HG02840 (cell line): Measurements from ENCODE around the gene SPIRE1.
"Not testable (repeated sequence)": the region's sequence is repeated elsewhere in the genome, so short reads cannot be mapped to it uniquely, and the experiment has no call there.

Experiments
- ATAC-seq: cut with Tn5 transposase; IDR thresholded peaks from one replicate; pipeline ENCODE4 v1.9.1; 2021; ENCODE audit warnings: mild to moderate bottlenecking, moderate library complexity, moderate number of reproducible peaks; ENCODE audit not compliant: unreplicated experiment, low FRiP score

Gene SPIRE1

DNA sequence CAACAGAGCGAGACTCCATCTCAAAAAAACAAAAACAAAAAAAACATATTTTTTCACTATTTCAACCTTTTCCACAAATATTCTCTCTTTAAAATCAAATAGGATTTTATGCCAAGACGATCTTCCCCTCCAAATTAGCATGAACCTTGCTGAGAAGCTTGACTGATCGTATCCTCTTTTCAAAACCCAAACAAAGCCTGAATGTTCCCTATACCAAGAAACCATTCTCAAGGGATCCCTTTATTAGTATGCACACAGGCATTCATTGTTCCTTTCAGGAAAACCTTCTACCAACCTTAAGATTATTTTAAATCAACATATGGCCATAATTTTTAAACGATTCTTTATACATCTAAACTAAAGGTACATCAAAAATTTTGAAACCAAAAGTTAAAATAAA, 6.3 kb downstream of the SPIRE1 start:
- ATAC-seq, result no peak

- no peak for ATAC-seq
Observed at GRCh38 chr18:12647773-12648172, 10.1 kb downstream of the SPIRE1 start.

DNA sequence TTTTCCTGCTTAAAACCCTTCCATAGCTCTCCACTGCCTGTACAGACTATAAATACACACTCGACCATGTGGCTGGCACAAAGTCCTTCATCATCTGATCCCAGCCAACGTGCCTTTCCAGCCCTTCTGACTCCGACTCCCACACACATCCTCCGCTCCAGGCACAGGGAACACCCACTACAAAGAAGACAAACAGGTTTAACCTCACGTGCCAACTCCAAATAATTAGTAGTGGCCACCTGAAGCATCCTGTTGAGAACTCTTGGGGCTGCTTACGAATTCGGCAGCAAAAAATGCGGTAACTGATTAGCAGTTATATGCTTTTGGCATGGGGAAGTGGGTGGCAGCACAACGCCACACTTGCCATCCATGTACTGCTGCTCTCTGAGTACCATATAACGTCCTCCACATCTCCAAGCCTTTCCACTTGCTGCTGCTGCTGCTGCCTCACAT, 12.1 kb downstream of the SPIRE1 start:
- ATAC-seq, result no peak

DNA sequence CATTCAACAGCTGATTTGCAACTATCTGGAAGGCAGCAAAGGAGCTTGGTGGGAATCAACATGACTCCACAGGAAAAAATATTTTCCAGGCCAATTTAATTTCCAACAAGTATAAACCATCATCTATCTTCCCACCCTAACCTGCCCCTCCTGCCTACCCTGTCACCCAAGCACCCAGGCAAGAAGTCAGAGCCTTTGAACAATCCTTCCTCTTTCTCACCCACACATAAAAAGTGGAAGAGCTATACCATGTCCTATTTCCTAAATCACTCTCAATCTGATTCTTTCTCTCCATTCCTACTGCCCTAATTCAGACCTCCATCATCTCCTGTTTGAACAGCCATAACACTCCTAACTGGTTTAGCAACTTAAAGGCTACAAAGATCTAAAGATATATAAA, 12.7 kb downstream of the SPIRE1 start:
- ATAC-seq, result no peak

- ATAC-seq, result not testable (repeated sequence)
Observed at GRCh38 chr18:12643756-12644155, 14.2 kb downstream of the SPIRE1 start.

- no peak for ATAC-seq
Observed at GRCh38 chr18:12640881-12641200, 17.1 kb downstream of the SPIRE1 start.

DNA sequence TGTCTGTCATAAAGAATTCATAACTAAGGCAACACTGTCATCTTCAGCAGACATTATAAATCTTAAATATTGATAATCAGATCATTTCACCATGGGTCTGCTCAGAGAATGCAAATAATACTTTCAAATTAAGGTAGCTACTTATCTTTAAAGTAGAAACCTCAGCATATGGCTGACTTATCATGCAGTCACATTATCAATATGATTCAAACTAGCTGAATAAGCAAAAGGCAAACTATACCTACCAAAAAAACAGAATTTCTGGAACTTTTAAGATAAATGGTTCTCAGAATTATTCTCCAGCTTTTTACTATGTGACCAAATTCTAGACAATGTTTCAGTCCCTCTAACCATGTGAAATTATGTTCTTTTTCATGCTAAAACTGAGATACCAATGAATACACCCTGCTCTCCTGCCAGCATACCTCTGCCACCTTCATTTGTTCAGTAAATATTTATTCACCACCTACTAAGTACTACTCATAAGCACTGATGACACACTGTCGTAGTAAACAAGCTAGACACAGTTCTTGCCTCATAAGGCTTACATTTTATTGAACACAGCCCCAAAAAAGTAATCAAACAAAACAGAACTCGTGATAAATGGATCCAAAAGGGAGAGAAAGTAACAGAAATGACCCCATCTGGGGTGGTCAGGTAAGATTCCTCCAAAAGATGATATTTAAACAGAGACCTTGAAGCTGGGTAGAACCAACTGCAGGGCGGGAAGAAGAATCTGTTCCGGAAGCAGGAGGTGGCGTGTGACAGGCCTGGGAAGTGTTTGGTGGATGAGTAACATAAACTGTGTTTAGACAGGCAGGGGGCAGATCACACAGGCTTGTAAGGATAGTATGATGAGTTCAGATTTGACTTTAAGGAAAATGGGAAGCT, 17.7 kb downstream of the SPIRE1 start:
- no peak for ATAC-seq

DNA sequence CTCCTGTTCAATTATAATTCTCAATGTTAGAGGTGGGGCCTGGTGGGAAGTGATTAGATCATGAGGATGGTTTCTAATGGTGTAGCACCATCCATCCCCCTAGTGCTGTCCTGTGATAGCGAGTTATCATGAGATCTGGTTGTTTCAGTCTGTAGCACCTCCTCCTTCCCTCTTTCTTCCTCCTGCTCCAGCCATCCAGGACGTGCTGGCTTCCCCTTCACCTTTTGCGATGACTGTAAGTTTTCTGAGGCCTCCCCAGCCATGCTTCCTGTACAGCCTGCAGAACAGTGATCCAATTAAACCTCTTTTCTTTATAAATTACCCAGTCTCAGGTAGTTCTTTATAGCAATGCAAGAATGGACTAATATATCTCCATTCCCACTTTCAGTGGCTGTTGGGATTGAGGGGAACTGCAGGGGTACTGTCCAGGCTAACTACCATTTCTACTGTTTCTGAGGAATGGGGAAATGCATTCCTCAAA, 19.2 kb downstream of the SPIRE1 start:
- ATAC-seq, result no peak

DNA sequence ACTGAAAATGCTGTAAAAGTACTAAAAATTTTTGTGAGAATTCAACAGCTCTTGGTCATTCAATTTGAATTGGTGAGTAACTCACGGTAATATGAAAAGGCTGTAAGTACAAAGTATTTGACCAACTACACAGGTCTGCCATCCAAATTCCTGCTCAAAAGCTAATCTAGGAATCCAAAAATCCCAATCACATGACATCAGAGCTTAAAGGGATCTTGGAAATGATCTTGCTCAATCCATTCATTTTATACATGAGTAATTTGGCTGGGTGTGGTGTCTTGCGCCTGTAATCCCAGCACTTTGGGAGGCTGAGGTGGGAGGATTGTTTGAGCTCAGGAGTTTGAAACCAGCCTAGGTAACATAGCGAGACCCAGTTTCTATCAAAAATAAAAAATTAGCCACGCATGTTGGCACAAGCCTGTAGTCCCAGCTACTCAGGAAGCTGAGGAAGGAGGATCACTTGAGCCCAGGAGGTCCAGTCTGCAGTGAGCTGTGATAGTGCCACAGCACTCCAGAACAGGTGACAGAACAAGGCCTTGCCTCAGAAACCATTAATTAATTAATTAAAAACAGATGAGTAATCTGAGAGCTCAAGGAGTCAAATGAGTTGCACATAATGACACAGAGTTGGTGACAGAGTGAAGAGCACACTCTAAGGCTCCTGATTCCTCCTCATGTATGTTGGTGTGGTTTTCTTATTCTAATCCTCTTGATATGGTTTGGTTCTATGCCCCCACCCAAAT, 19.8 kb downstream of the SPIRE1 start:
- no peak for ATAC-seq

GRCh38 chr18:12637393-12637792, 20.5 kb downstream of the SPIRE1 start:
- ATAC-seq, result no peak

DNA sequence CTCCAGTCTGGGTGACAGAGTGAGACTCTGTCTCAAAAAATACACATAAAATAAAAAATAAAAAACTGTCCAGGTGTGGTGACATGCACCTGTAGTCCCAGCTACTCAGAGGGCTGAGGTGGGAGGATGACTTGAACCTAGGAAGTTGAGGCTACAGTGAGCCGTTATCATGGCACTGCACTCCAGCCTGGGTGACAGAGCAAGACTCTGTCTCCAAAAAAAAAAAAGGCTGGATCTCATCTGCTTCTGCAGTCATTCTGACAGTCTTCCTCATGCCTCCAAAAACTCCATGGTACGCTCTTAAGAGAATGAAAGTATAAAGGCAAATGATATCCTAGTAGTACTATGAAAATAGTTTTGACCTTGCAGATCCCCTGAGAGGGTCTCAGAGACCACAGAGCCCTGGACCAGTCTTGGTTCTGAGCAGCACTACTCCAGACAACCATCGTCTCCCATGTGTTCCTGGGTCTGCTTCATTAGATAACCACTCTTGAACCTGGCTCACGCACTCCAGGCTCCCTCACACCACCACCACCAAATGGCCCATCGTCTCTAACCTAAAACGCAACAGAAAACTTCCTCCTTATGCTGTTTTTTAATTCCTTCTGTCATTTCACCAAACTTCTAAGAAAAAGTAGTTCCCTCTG, 26.0 kb downstream of the SPIRE1 start:
- ATAC-seq, result no peak

DNA sequence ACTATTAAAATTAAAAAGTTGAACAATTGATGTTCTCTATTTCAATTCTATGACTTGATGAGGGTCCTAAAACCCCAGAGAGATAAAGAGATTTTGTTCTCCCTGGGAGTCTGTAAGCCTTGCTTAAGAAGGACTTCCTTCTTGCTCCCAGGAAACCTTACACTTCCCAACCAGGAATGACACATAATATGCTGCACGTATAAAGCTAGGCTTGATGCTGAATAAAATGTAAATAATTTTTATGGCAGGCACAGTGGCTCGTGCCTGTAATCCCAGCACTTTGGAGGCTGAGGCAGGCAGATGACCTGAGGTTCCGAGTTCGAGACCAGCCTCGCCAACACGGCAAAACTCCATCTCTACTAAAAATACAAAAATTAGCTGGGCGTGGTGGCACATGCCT, 27.8 kb downstream of the SPIRE1 start:
- ATAC-seq, result no peak

DNA sequence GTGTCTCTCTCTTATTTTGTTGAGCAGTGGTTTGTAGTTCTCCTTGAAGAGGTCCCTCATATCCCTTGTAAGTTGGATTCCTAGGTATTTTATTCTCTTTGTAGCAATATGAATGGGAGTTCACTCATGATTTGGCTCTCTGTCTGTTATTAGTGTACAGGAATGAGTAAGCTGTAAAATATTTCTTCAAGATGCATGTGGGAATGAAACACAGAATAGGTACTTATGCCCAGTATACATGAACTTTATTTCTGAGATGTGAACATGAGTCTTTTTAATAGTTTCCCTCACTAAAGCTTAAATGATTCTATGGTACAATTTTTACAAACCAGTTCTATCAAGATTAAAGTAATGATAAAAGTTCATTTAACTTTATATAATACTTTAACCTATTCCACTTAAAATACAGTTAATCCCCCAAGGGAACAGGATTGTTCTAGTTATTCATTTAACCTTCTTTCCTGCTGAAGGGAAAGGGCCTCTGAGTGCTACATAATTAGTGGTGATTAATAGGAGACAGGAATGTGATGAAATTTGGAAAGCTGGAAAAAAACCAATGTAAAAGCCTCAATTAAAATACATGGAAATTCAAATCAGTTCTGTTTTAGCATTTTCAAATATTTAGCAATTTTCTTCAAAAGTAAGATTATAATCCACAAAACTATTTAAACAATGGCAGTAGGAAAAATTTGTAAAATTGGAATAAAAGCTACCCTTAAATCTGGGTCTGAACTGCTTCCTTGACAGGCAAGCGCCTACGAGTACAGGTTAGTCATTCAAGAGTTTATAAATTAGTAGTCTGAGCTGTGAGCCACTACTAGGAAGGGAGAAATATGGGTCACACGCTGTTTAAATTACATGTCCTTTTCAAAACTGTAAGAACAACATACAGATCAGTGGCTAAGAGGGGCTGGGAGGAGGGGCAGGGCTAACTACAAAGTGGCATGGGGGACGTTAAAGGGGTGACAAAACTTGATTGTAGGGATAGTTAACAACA, 28.9 kb downstream of the SPIRE1 start:
- no peak for ATAC-seq

DNA sequence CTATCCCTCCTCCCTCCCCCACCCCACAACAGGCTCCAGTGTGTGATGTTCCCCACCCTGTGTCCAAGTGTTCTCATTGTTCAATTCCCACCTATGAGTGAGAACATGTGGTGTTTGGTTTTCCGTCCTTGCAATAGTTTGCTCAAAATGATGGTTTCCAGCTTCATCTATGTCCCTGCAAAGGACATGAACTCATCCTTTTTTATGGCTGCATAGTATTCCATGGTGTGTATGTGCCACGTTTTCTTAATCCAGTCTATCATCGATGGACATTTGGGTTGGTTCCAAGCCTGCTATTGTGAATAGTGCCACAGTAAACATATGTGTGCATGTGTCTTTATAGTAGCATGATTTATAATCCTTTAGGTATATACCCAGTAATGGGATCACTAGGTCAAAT, 30.7 kb downstream of the SPIRE1 start:
- ATAC-seq, result not testable (repeated sequence)

DNA sequence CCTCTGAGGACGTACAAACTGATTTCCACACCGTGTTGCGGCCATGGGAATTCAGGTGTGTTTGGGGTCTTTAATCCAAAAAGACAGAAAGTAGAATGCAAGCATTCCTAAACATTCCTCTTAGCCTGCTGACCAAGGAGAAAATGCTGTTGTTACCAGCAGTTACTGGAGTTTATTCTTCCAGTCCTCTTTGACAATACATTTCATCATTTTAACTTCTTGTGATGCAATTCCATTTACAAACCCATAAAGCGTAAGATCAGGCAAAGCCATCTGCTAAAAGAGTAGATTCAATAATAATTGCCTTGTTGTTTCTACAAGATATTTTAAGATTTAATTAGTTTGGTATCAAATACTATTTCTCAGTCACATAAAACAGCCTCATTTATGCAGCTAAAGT, 32.7 kb downstream of the SPIRE1 start:
- ATAC-seq, result no peak

GRCh38 chr18:12621742-12622306, 36.1 kb downstream of the SPIRE1 start:
- no peak for ATAC-seq

DNA sequence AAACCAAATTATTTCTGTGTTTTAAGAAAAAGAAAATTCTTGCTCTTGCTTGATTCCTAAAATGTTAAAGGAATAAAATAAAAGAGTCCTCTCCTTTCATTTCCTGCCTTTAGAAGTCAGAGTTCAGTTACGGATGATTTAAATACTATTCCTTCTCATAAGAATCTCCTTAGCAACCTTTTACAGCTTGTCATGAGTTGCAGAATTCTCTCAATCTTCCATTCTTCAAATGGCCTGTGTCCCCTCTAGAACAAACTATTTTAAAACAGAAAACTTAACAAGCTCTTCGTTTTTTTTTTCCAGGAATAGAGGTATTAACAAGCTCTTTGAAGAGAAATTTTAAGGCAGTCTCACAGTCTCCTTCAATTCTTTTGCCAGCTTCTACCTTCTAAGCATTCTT, 42.2 kb downstream of the SPIRE1 start:
- no peak for ATAC-seq

GRCh38 chr18:12608301-12608700, 49.6 kb downstream of the SPIRE1 start:
- no peak for ATAC-seq

- no peak for ATAC-seq
Observed at GRCh38 chr18:12606592-12607315, 51.2 kb downstream of the SPIRE1 start.
